Heart right ventricle (tissue), 16 donors: ENCODE results near the gene GLB1L3. TPM values are rescaled to one million over a fixed set of nuclear protein-coding genes. Genes with fewer than 3 reads are reported as not detected.

Experiments used
- ATAC-seq, 8 donors: fragments of 200-7000 bp; cut with Tn5 transposase; one replicate each; pipeline ENCODE4 v1.9.1; 2020; ENCODE audit warnings: mild to moderate bottlenecking in 8 of 8, moderate library complexity in 8 of 8, moderate number of reproducible peaks in 1 of 8
- DNase-seq, 2 donors: peaks; one replicate each; pipeline ENCODE4 v3.0.0-alpha.2; 2020
- H3K27ac ChIP-seq, 10 donors: fragments of 200-600 bp; sonication (generic) in 2 of 10; one replicate each; pipeline versions ENCODE4 v1.5.0 to v1.8.0; 2020 to 2022; ENCODE audit warnings: mild to moderate bottlenecking in 3 of 10
- H3K27me3 ChIP-seq, 7 donors: fragments of 200-600 bp; one replicate each; pipeline ENCODE4 v1.8.0; 2021 to 2022; ENCODE audit warnings: mild to moderate bottlenecking in 2 of 7
- H3K36me3 ChIP-seq, 9 donors: fragments of 200-600 bp; sonication (generic) in 1 of 9; one replicate each; pipeline versions ENCODE4 v1.5.0 to v1.8.0; 2020 to 2022; ENCODE audit warnings: mild to moderate bottlenecking in 2 of 9
- H3K4me1 ChIP-seq, 9 donors: fragments of 200-600 bp; sonication (generic) in 1 of 9; one replicate each; pipeline versions ENCODE4 v1.5.0 to v1.8.0; 2020 to 2022; ENCODE audit warnings: mild to moderate bottlenecking in 4 of 9
- H3K4me3 ChIP-seq, 10 donors: fragments of 200-600 bp; sonication (generic) in 2 of 10; one replicate each; pipeline versions ENCODE4 v1.5.0 to v1.8.0; 2020 to 2022; ENCODE audit warnings: mild to moderate bottlenecking in 7 of 10, moderate library complexity in 2 of 10
- H3K9me3 ChIP-seq, 11 donors: fragments of 200-600 bp in 10 of 11; sonication (generic) in 2 of 11; one replicate each; pipeline versions ENCODE4 v1.5.0 to v1.8.0; 2013 to 2022; ENCODE audit warnings: mild to moderate bottlenecking in 2 of 11, control low read depth in 1 of 11, moderate library complexity in 1 of 11
- WGBS, 2 donors: extraction: QIAGEN DNeasy Blood & Tissue Kit; methylation state at CpG; one replicate each; pipeline ENCODE4 v1.1.7; 2013; ENCODE audit warnings: inconsistent platforms in 1 of 2; 5-methylcytosine and 5-hydroxymethylcytosine counted together
- intact Hi-C, 10 donors: fragments of 100-400 bp; cut with DNase I; formaldehyde crosslinking; loops; one replicate each; pipeline versions ENCODE4 v1.11.1 to v1.14.2; 2022
- polyA plus RNA-seq, 2 donors: library from polyadenylated mRNA; stranded (reverse); fragments of 200-250 nt; gene quantifications; one replicate each; pipeline ENCODE4 v1.2.3, GENCODE V29; 2013
- total RNA-seq, 10 donors: library from RNA; stranded (reverse); fragmentation: NEBNext Ultra II Directional in 3 of 10; extraction: Animal tissue kit (Norgen Biotek cat#: 25700) in 3 of 10; gene quantifications; one replicate each; pipeline versions ENCODE4 v1.2.1 to v1.2.4, GENCODE V29; 2021 to 2023
- TF ChIP-seq, protein P1 (sequence below), 9 donors: fragments of 200-600 bp; sonication (generic) in 2 of 9; IDR thresholded peaks; one replicate each; pipeline versions ENCODE4 v1.5.0 to v1.8.0; 2021 to 2022; ENCODE audit warnings: antibody characterized with exemption in 9 of 9, mild to moderate bottlenecking in 5 of 9, moderate library complexity in 1 of 9
- donor health status: Arrhythmogenic right ventricular cardiomyopathy.
- donor health status: ischemic (EF 13 %, LVEDD 7.1; RV severe dilation, severe dysfunction).
- donor health status: healthy with polysubstance abuse.
- donor health status: DM: no; HTN: yes; CAD: no.
- donor health status: DM: no; HTN: no; CAD: no.
- donor health status: ischemic (EF 25% LVEDD 6.9; RV normal size, moderate dysfunction).
- donor health status: ischemic (EF 25% LVEDD 5.7; RV mildly dilated, moderate dysfunction).
- donor health status: healthy.
- donor health status: DM: yes; HTN: yes; CAD: no.
- donor health status: Ischemic cardiomyopathy.
- donor health status: ischemic (EF 35%, LVEDD 5.7; RV mildly dilated, moderate dysfunction).
- donor health status: nonischemic (EF 11% LVEDD 7.7; RV severe dilation, severe dysfunction).
- donor health status: DM: yes; HTN: yes; CAD: no.
- donor health status: PGD.
- donor health status: ischemic (EF 29% LVEDD 5.4; RV normal size, mild dysfunction).
- donor health status: nonischemic (EF 23%, LVEDD 6.1; RV moderate dilation, normal function).

Gene GLB1L3
- total and polyA plus RNA-seq, 12 donors: not detected

GRCh38 chr11:134364261-134364660 lies 88.1 kb downstream of the GLB1L3 start:
- no peak overlapping the region for H3K4me3 ChIP-seq
- no peak for DNase-seq
- no peaks in the 10 kb centered on the region for H3K9me3 ChIP-seq
- intact Hi-C loops: no loop called here
- TF ChIP-seq, protein P1, sequence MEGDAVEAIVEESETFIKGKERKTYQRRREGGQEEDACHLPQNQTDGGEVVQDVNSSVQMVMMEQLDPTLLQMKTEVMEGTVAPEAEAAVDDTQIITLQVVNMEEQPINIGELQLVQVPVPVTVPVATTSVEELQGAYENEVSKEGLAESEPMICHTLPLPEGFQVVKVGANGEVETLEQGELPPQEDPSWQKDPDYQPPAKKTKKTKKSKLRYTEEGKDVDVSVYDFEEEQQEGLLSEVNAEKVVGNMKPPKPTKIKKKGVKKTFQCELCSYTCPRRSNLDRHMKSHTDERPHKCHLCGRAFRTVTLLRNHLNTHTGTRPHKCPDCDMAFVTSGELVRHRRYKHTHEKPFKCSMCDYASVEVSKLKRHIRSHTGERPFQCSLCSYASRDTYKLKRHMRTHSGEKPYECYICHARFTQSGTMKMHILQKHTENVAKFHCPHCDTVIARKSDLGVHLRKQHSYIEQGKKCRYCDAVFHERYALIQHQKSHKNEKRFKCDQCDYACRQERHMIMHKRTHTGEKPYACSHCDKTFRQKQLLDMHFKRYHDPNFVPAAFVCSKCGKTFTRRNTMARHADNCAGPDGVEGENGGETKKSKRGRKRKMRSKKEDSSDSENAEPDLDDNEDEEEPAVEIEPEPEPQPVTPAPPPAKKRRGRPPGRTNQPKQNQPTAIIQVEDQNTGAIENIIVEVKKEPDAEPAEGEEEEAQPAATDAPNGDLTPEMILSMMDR (IDR thresholded peaks at IDR 0.05): no peak
- H3K27ac ChIP-seq: no peak overlapping the region
- WGBS, 2 donors: 77 to 86% methylated on average over 9 of the region's 9 CpGs
- peaks cover 0 to 57% (median 41%) of the 10 kb centered on the region in 7 donors for H3K27me3 ChIP-seq
- ATAC-seq: no peak
- H3K36me3 ChIP-seq: no peaks in the 10 kb centered on the region
- peaks cover 0 to 4% (median 0%) of the 10 kb centered on the region in 9 donors for H3K4me1 ChIP-seq

DNA sequence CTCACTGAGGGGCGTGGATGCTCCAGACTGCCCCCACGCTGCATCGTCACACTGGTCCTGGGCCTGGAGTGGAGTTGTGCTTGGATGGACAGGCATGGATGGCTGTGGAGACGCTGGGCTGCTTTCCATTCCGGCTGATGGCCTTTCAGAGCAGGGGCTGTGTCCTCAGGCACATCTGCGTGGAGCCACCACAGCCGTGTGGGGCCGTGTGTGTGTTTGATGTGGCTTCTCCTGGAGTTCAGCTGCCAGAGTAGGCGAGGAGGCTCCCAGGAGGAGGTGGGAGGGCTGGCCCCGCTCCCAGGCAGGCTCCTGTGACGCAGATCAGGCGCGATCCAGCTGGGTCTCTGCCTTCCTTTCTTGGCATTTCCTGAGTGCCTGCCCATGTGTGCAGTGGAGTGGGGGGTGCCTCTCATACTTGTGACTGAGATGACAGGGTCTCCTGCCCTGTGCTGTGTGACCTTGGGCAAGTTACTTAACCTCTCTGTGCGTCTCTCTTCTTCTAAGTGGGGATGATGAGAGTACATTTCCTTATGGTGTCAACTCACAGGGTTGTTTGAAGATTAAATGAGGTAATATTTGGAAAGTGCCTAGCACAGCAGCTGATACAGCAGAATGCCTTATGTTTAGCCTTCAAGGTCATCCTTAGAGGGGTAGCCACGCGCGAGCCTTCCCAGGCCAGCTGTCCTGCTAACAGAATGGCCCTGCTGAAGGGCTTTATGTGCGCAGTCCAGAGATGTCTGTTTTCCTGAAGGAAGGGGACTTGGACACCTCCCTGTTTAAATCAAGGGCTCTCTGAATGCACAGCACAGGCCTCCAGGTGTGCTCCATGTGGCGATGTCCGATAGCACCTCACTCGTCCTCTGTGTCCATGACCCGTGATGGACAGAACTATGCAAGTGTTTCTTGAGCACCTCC lies 89.1 kb downstream of the GLB1L3 start:
- Histone ChIP-seq H3K4me1 (peaks cover 0 to 3% (median 0%) of the 10 kb centered on the region in 9 donors), H3K9me3 (no peaks in the 10 kb centered on the region), H3K27ac (no peak overlapping the region), H3K36me3 (no peaks in the 10 kb centered on the region), H3K4me3 (no peak overlapping the region), H3K27me3 (peaks cover 0 to 56% (median 31%) of the 10 kb centered on the region in 7 donors)
- WGBS, 2 donors: 67 to 72% methylated on average over 21 to 22 of the region's 22 CpGs
- TF ChIP-seq, protein P1 (IDR thresholded peaks at IDR 0.05): no peak
- ATAC-seq (peak in 1 of 8 donors; percentile 8), DNase-seq (no peak)
- intact Hi-C loops: no loop called here

GRCh38 chr11:134366254-134366653 lies 90.1 kb downstream of the GLB1L3 start:
- ATAC-seq: no peak
- WGBS, 2 donors: 55 to 62% methylated on average over 7 of the region's 7 CpGs

GRCh38 chr11:134367781-134368180 lies 91.6 kb downstream of the GLB1L3 start:
- intact Hi-C loops: no loop called here
- DNase-seq (no peak), ATAC-seq (no peak)
- TF ChIP-seq, protein P1 (IDR thresholded peaks at IDR 0.05): no peak
- WGBS, 2 donors: 91% methylated on average over 18 of the region's 18 CpGs
- H3K36me3 ChIP-seq: no peaks in the 10 kb centered on the region
- no peak overlapping the region for H3K27ac ChIP-seq
- no peaks in the 10 kb centered on the region for H3K4me1 ChIP-seq
- H3K9me3 ChIP-seq: no peaks in the 10 kb centered on the region
- H3K4me3 ChIP-seq: no peak overlapping the region
- peaks cover 0 to 45% (median 22%) of the 10 kb centered on the region in 7 donors for H3K27me3 ChIP-seq

More at GRCh38 chr11:134366254-134366653, 90.1 kb downstream of the GLB1L3 start:
- TF ChIP-seq, protein P1 (IDR thresholded peaks at IDR 0.05): no peak
- DNase-seq: no peak
- intact Hi-C loops: no loop called here
- Histone ChIP-seq H3K27me3 (peaks cover 0 to 51% (median 30%) of the 10 kb centered on the region in 7 donors), H3K9me3 (no peaks in the 10 kb centered on the region), H3K4me3 (no peak overlapping the region), H3K36me3 (no peaks in the 10 kb centered on the region), H3K27ac (no peak overlapping the region), H3K4me1 (no peaks in the 10 kb centered on the region)

Other genes with a start within 250 kb of the GLB1L3 start
- gene JAM3, start 207.3 kb upstream of the GLB1L3 start, total RNA-seq: 10 to 100 TPM; 20.4 to 55.4 (median 34.9) TPM
- 10 to 100 TPM; 12.7 to 14.2 TPM for gene JAM3, start 207.3 kb upstream of the GLB1L3 start, polyA plus RNA-seq
- 10 to 100 TPM in 8 of 10 donors, 1 to 10 TPM in 2; 7.2 to 16.7 (median 11.4) TPM for gene NCAPD3, start 52.4 kb upstream of the GLB1L3 start, total RNA-seq
- 1 to 10 TPM; 4.2 to 4.6 TPM for gene NCAPD3, start 52.4 kb upstream of the GLB1L3 start, polyA plus RNA-seq
- 10 to 100 TPM; 30.7 to 49.6 (median 35.3) TPM for gene VPS26B, start 51.7 kb upstream of the GLB1L3 start, total RNA-seq
- 10 to 100 TPM; 19.9 to 24.6 TPM for gene VPS26B, start 51.7 kb upstream of the GLB1L3 start, polyA plus RNA-seq
- gene THYN1, start 23.0 kb upstream of the GLB1L3 start, total RNA-seq: 10 to 100 TPM; 32.2 to 47.5 (median 41.5) TPM
- gene THYN1, start 23.0 kb upstream of the GLB1L3 start, polyA plus RNA-seq: 10 to 100 TPM; 48.8 to 49.5 TPM
- 10 to 100 TPM; 26.6 to 52.2 (median 42.5) TPM for gene ACAD8, start 22.8 kb upstream of the GLB1L3 start, total RNA-seq
- 10 to 100 TPM; 21.6 to 29.4 TPM for gene ACAD8, start 22.8 kb upstream of the GLB1L3 start, polyA plus RNA-seq
- gene GLB1L2, start 55.6 kb downstream of the GLB1L3 start, total RNA-seq: under 1 TPM; 0.11 to 0.72 (median 0.31) TPM
- under 1 TPM; 0.22 to 0.29 TPM for gene GLB1L2, start 55.6 kb downstream of the GLB1L3 start, polyA plus RNA-seq
- gene B3GAT1, start 135.9 kb downstream of the GLB1L3 start, total RNA-seq: under 1 TPM in 4 of 10 donors, not detected in 6; 0.05 to 0.60 (median 0.18) TPM
- under 1 TPM; 0.04 to 0.07 TPM for gene B3GAT1, start 135.9 kb downstream of the GLB1L3 start, polyA plus RNA-seq